Neural progenitor cell (in vitro differentiated cells): Measurements from ENCODE around the gene STXBP5.

Experiments
- EZH2phosphoT487 ChIP-seq: fragments of 200-600 bp; sonication (generic); IDR thresholded peaks from 2 replicates; pipeline ENCODE4 v1.6.1; 2017; ENCODE audit warnings: antibody characterized with exemption
- TF ChIP-seq, protein P1 (sequence below): fragments of 200-600 bp; sonication (generic); IDR thresholded peaks from 2 replicates; pipeline ENCODE4 v1.5.1; 2017; ENCODE audit warnings: antibody characterized with exemption, mild to moderate bottlenecking

DNA sequence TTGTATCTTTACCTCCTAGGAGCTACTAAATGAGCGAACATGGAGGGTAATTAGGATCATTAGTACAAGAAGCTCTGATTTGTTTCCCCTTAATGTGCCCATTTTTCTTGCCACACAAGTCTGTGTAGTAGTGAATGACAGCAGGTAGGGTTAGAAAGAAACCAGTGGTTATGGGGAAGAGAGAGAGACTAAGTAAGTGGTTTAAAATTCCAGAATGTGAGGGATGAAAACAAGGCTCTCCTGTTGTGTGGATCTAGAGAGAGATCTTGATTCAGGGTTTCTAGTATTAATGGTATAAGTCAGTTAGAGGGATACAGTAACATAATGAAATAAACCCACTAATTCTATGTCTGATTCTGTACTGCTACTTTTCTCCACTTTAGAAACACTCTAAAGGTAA is 22.7 kb downstream of the STXBP5 start:
- TF ChIP-seq, protein P1, sequence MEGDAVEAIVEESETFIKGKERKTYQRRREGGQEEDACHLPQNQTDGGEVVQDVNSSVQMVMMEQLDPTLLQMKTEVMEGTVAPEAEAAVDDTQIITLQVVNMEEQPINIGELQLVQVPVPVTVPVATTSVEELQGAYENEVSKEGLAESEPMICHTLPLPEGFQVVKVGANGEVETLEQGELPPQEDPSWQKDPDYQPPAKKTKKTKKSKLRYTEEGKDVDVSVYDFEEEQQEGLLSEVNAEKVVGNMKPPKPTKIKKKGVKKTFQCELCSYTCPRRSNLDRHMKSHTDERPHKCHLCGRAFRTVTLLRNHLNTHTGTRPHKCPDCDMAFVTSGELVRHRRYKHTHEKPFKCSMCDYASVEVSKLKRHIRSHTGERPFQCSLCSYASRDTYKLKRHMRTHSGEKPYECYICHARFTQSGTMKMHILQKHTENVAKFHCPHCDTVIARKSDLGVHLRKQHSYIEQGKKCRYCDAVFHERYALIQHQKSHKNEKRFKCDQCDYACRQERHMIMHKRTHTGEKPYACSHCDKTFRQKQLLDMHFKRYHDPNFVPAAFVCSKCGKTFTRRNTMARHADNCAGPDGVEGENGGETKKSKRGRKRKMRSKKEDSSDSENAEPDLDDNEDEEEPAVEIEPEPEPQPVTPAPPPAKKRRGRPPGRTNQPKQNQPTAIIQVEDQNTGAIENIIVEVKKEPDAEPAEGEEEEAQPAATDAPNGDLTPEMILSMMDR = no peak
- TF ChIP-seq EZH2phosphoT487 = no peak
